ENCODE measurements around the gene SDF2L1.

DNA sequence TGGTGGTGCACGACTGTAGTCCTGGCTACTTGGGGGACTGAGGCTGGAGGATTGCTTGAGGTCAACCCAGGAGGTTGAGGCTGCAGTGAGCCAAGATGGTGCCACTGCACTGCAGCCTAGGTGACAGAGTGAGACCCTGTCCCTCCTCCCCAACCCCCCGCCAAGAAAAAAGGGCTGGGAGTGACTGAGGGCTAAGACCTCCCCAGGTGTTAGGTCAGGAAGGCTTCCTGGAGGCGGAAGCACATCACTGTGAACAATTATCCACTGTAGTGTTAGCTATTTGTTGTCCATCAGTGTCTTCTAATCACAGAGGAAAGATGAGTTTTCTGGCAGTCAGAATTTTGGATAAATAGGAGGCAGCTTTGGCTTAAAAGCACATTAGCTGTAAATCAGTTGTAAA is 21.1 kb upstream of the SDF2L1 start:
- TF ChIP-seq YY1 (IDR thresholded peaks at IDR 0.05; ENCODE audit: insufficient read depth, insufficient read length): no peak
- TF ChIP-seq ZNF274 (IDR thresholded peaks at IDR 0.05; ENCODE audit: low read depth, low read length): no peak
